GM19043 (cell line): ENCODE results near the gene HNRNPC.
A peak's percentile ranks its signal among the peaks of the same experiment; 100 is the strongest.
"Not testable (repeated sequence)": the region's sequence is repeated elsewhere in the genome, so short reads cannot be mapped to it uniquely, and the experiment has no call there.

Source experiments
- ATAC-seq: cut with Tn5 transposase; IDR thresholded peaks from one replicate; pipeline ENCODE4 v1.9.1; 2021; ENCODE audit warnings: low read depth; ENCODE audit not compliant: unreplicated experiment

HNRNPC gene

DNA sequence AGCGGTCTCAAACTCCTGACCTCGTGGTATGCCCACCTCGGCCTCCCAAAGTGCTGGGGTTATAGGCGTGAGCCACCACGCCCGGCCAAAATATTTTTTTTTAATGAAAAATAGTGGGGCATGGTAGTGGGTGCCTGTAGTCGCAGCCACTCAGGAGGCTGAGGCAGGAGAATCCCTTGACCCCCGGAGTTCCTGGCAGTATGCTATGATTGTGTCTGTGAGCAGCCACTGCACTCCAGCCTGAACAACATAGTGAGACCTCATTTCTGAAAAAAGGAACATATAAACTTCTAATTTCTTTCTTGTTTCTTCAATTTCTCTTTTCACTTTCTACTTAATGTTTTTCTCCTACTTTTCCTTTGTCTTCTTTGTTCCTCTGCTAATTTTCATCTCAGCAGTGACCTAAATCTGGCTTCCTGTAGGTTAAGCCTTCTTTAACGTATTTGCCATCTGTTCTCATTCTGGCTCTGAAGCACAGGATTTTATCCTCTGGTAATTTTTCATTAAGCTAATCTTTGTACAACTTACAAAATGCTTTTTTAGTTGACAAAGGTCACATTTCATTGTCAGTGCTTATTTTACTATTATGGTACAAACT lies 6.1 kb upstream of the HNRNPC start:
- ATAC-seq, result no peak

- ATAC-seq, result not testable (repeated sequence)
Measured at GRCh38 chr14:21272661-21273060, 3.4 kb upstream of the HNRNPC start.

- ATAC-seq, result no peak
Measured at GRCh38 chr14:21268617-21269251, 508 bp downstream of the HNRNPC start.

- ATAC-seq, result no peak
Measured at GRCh38 chr14:21267886-21268616, 1.2 kb downstream of the HNRNPC start.

- no peak for ATAC-seq
Measured at GRCh38 chr14:21267431-21267845, 1.8 kb downstream of the HNRNPC start.

- ATAC-seq, result peak; percentile 72
Measured at GRCh38 chr14:21264025-21264801, 5.0 kb downstream of the HNRNPC start.

DNA sequence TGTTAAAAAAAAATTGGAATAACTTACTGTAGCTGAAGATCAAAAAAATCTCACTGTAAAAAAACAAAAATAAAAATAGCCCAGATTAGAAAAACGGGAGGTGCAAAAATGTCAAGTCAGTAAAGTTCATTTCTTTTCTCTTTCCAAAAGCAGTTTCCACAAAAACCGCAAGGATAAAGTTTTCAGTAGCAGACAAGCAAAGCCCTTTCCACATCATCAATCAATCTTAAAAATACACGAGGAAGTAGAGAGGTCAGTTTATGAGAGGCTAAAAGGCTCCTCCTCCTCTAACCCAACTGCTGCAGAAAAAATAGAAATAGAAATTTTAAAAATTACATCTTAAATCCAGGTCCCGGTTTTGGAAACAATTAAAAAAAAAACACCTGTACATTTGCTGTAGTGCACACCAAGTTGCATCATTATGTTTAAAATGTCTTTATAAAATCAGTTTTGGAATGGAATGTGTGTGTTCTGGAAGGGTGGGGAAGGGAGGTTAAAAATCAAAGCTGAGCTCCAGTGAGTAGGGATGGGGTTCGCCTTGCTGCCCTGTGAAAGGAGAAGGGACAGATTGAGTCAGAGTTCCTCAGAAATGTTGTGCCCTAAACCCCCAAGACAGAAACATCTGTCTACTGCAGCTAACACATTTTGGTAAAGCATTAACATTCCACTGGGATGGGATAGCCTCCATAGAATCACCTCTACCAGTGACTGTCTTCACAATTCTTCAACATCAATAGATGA lies 5.8 kb downstream of the HNRNPC start:
- ATAC-seq, result no peak

- no peak for ATAC-seq
Measured at GRCh38 chr14:21262410-21262809, 6.8 kb downstream of the HNRNPC start.

DNA sequence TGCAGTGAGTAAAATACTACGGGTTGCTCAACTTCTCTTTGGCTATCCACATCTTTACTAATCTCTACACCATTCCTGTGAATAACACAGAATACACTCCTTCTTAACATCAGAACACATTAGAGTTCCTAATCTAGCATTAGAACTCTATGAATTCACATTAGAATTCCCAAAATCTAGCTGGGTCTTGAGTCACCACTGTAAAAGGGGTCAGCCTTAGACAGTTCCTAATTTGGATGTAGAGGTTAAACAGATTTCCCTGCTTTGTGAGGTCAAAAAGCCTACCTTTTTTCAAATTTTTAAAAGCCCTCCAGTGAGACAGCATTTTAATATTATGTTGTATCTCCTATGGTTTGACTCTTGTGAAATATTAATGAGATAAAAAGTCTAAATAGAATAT lies 7.4 kb downstream of the HNRNPC start:
- ATAC-seq, result no peak

DNA sequence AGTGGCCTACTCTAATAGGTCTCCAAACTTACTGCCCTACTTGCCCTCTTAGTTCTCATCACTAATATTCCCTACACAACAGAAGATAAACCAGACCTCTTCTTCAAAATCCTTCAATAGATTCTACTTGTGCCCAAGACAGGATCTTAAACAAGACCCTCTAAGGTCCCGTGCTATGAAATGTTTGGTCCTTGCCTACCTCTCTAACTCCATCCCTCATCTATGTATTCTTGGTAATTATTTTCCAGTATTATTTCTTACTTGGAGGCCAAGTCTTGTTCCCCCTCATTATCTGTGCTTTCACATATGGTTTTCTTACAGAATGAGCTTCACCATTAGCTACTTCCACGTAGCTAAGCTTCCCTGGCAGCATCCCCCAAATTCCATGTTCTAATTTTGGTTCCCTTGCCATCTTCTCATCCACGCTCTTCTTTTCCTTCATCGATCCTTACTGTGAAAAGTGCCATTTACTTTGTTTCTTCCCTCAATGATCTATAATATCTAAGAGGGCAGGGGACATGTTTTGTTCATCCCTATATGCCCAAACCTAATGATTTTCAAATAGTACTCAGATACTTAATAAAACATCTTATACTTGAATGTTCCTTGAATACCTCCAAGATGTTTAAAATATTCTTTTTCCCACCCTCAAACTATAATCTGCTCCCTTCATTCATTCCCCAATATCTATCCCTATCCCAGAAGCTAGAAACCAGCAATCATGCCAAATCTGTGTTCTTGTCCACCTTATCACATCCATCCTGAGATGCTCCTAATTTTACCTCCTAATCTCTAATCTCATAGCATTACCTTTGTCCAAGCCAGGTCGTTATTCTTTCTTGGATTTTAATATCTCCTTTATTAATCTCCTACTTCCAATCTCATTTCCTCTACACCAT lies 10.1 kb downstream of the HNRNPC start:
- no peak for ATAC-seq

DNA sequence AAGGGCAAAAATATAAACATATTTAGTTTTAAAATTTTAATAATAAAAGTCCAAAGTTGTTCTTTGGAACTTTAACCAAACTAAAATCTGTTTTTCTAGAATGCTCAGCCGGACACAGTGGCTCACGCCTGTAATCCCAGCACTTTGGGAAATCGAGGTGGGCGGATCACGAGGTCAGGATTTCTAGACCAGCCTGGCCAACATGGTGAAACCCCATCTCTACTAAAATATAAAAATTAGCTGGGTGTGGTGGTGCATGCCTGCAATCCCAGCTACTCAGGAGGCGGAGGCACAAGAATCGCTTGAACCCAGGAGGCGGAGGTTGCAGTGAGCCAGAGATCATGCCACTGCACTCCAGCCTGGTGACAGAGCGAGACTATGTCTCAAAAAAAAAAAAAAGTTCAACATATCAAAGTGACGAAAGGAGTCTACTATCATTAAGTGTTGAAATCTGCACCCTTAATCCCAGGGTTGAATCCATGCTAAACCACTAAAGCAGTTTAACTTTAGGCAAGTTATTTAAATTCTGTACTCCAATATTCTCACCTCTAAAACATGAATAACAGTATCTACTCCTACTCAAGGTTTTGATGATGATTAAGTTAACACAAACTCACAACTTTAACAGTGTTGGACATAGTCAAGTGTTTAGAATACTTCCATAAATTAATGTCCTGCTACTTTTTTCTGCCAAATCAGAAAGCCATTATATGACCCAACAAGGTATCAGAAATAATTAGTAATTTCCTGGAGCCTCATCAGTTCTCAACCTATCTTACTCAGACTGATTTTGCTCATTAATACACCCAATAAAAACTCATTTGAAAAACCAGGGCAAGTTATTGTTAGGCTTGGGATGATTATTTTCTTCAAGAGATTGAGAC lies 11.0 kb downstream of the HNRNPC start:
- no peak for ATAC-seq

- ATAC-seq, result no peak
Measured at GRCh38 chr14:21257394-21257909, 11.8 kb downstream of the HNRNPC start.

DNA sequence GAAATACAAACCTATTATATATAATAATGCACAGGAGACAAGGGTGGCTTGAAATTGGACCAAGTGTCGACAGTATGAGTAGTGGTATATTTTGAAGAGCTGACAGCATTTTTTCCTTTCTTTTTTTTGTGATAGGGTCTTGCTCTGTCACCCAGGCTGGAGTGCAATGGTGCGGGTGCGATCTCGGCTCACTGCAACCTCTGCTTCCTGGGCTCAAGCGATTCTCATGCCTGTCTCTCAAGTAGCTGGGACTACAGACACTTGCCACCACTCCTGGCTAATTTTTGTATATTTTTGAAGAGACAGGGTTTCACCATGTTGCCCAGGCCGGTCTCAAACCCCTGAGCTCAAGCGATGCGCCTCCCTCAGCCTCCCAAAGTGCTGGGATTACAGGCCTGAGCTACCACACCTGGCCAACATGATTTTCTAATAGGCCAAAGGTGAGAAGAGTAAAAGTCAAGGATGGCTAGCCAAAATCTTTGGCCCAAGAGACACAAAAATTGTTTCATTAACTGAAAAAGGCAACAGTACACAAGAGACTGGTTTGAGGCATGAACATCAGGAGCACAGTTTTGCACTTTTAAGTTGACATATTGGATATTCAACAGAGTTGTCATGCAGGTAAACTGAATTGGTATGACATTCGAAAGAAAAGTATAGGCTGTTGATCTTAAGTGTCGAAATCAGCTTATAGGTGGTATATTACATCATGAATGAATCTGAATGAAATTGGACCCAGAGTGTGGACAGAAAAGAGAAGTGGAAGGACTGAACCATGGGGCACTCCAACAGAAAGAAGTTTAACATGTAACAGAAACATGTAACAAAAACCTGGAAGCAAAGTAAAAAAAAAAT lies 12.5 kb downstream of the HNRNPC start:
- no peak for ATAC-seq

DNA sequence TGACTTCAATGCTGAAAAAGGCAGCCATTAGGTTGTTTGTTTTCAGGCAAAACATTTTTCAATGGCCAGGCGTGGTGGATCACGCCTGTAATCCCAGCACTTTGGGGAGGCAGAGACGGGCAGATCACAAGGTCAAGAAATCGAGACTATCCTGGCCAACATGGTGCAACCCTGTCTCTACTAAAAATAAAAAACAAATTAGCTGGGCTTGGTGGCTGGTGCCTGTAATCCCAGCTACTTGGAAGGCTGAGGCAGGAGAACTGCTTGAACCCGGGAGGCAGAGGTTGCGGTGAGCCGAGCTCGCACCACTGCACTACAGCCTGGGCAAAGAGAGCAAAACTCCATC lies 13.2 kb downstream of the HNRNPC start:
- ATAC-seq, result not testable (repeated sequence)

- ATAC-seq, result no peak
Measured at GRCh38 chr14:21255385-21256101, 13.7 kb downstream of the HNRNPC start.

GRCh38 chr14:21252149-21252548 lies 17.1 kb downstream of the HNRNPC start:
- no peak for ATAC-seq

GRCh38 chr14:21251215-21251614 lies 18.0 kb downstream of the HNRNPC start:
- no peak for ATAC-seq
